ENCODE measurements around the gene UPK1A.
A peak's percentile ranks its signal among the peaks of the same experiment; 100 is the strongest.

Gene UPK1A

DNA sequence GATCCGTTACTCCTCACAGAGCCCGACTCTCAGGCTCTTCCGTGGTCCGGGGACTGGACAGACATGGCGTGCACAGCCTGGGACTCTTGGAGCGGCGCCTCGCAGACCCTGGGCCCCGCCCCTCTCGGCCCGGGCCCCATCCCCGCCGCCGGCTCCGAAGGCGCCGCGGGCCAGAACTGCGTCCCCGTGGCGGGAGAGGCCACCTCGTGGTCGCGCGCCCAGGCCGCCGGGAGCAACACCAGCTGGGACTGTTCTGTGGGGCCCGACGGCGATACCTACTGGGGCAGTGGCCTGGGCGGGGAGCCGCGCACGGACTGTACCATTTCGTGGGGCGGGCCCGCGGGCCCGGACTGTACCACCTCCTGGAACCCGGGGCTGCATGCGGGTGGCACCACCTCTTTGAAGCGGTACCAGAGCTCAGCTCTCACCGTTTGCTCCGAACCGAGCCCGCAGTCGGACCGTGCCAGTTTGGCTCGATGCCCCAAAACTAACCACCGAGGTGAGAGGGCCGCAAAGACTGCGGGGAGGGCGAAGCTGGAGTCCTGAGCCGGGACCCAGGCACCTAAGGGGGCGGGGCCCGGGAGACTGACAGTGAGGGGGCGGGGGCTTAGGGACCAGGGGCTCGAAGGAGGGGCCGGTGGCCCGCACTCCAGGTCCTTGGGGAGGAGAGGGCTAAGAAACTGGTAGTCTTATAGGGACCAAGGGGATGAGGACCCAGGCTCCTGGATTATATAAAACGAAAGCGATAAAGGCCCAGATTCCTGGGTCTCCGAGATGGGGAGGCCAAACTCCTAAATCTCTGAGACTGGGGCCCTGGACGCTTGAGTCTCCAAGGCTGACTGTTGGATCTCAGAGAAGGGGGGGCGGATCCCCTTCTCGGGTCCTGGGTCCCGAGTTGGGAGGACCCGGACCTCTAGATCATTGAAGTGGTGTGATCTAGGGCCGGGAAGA, 22.8 kb upstream of the UPK1A start:
- TF ChIP-seq CTCF (IDR thresholded peaks at IDR 0.05; ENCODE audit: insufficient read depth, low read depth, low read length, missing control alignments), result no peak
- peak; percentile 94 for DNase-seq (ENCODE audit: low read depth)
- H3K4me3 ChIP-seq (ENCODE audit: low read depth, low read length), result peak overlapping the region; percentile 87

GRCh38 chr19:35644206-35644986, 21.9 kb upstream of the UPK1A start:
- H3K4me3 ChIP-seq (ENCODE audit: low read depth, low read length), result peak overlapping the region; percentile 87
- no peak for TF ChIP-seq CTCF (IDR thresholded peaks at IDR 0.05; ENCODE audit: insufficient read depth, low read depth, low read length, missing control alignments)
- DNase-seq (ENCODE audit: low read depth), result peak; percentile 97

DNA sequence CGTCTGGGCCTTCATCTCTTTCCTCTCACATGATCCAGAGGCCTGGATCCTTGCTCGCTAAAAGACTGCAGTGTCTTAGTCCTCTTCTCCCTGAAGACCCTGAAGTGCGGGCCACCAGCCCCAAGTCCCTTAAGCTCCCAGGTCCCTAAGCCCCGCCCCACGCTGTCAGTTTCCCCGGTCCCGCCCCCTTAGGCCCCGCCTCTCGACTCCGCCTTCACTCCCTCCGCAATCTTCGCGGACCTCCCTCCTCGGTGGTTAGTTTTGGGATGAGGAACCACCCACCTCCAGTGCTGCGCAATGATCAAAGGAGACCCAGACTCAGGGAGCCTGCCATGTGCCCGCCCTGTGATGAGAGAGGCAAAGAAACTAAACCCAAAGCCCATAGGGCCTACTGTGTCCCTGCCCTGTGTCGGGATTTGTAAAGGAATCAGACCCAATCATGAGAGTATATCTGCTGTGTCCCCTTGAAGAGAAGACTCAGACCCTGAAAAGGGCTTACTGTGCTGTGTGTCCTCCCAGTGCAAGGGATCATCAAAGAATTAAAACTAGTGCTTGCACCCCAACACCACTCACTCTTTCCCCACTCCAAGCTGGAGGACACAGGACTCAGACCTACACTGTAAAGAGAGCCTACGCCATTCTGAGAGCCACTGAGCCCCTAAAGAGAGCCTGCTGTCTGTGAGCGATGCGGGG, 21.2 kb upstream of the UPK1A start:
- DNase-seq (ENCODE audit: low read depth), result peak; percentile 71
- H3K4me3 ChIP-seq (ENCODE audit: low read depth, low read length), result peak overlapping the region; percentile 87
- TF ChIP-seq CTCF (IDR thresholded peaks at IDR 0.05; ENCODE audit: insufficient read depth, low read depth, low read length, missing control alignments), result no peak

DNA sequence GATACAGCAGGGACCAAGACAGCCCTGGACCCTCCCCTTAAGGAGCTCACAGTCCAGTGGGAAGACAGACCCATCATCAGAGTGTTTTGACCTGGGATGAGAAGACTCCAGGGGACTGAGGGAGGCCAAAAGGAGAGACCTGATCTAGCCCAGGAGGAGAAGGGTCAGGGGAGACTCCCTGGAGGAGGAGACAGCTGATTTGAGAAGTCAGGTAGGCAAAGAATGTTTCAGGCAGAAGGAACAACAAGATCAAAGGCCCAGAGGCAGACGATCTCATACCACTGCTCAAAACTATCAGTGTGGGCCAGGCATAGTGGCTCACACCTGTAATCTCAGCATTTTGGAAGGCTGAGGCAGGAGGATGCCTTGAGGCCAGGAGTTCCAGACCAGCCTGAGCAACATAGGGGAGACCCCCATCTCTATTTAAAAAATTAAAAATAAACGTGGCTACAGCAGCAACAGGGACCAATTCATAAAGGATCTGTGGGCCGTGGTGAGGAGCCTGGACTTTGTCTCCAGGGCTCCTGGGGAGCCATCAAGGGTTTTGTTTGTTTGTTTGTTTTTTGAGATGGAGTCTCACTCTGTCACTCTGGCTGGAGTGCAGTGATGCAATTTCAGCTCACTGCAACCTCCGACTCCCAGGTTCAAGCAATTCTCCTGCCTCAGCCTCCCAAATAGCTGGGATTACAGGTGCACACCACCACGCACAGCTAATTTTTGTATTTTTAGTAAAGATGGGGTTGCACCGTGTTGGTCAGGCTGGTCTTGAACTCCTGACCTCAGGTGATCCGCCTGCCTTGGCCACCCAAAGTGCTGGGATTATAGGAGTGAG, 20.4 kb upstream of the UPK1A start:
- no peak for TF ChIP-seq CTCF (IDR thresholded peaks at IDR 0.05; ENCODE audit: insufficient read depth, low read depth, low read length, missing control alignments)
- H3K4me3 ChIP-seq (ENCODE audit: low read depth, low read length), result no peak overlapping the region
- no peak for DNase-seq (ENCODE audit: low read depth)

DNA sequence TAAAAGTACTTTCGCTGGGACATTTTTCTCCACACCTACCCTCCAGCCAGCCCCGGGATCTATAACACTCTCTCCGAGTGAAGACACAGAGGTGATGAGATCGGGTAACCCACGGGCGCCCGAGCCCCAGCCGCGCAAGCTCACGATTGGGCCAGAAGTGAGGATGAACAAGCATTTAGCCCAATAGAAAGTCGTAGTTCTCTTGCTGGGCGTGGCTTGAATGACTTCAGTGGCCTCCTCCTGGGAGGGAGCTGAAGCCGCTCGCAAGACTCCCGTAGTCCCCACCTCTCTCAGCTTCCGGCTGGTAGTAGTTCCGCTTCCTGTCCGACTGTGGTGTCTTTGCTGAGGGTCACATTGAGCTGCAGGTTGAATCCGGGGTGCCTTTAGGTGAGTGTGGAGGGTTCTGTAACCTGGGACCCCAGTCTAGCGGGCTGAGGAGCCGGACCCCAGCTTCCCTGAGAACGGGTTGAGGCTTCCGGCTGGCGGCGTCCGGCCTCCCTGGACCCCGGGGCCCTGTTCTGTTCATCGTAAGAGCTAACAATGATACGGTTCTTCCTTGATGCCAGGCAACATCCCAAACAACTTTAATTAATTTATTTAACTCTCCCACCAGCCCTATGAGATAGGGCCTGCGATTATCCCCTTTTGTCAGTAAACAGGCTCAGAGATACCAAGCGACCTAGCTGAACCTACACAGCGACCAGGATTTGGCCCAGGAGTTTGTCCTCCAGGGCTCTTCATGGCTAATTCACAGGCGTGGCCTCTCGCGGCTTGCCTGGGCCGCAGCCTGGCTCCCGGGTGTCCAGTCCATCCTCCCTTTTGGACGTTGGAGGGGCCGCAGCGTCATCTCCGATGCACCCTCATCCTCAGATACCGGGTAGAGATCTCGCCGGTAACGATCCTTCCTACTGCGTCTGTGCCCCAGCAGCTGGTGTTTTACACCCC, 18.0 kb upstream of the UPK1A start, which contains the start of gene COX6B1:
COX6B1 (plus strand) TSS at position 307 of the 945 bp plus-strand sequence. CDS start 2,921 bp downstream, outside the sequence.
- peak; percentile 98 for DNase-seq (ENCODE audit: low read depth)
- no peak for TF ChIP-seq CTCF (IDR thresholded peaks at IDR 0.05; ENCODE audit: insufficient read depth, low read depth, low read length, missing control alignments)
- H3K4me3 ChIP-seq (ENCODE audit: low read depth, low read length), result peak within 1 kb of the TSS; percentile 71

Data from GM12865 (cell line).